GM12891 (cell line): ENCODE results near the gene PCCA.

Experiments
- POLR2A ChIP-seq: IDR thresholded peaks from 2 replicates; pipeline ENCODE4 v1.6.1; 2011; ENCODE audit warnings: low read depth, low read length, control low read depth
- POLR2AphosphoS5 ChIP-seq: IDR thresholded peaks from 2 replicates; pipeline ENCODE4 v1.6.1; 2011; ENCODE audit warnings: low read depth, low read length, control low read depth
- SPI1 ChIP-seq: IDR thresholded peaks from 2 replicates; pipeline ENCODE4 v1.6.1; 2011; ENCODE audit warnings: low read depth, low read length, control low read depth
- TAF1 ChIP-seq: IDR thresholded peaks from 2 replicates; pipeline ENCODE4 v1.6.1; 2011; ENCODE audit warnings: low read depth, low read length, control low read depth

- TF ChIP-seq POLR2A: no peak
- TF ChIP-seq TAF1: no peak
- no peak for TF ChIP-seq POLR2AphosphoS5
- no peak for TF ChIP-seq SPI1
These were observed 276.8 kb downstream of the PCCA start for GRCh38 chr13:100365680-100366079.
